SK-N-SH treated with all-trans-retinoic acid at 6 μM for 48 hours (cell line): ENCODE measurements around the gene TMPO.

Source experiments
- CREB5 ChIP-seq: fragments of 250-450 bp; sonication (Bioruptor Pico); IDR thresholded peaks from 2 replicates; pipeline ENCODE4 v1.5.1; 2020; ENCODE audit warnings: low read depth, mild to moderate bottlenecking, moderate library complexity
- ESRRG ChIP-seq: fragments of 250-450 bp; sonication (Bioruptor Pico); IDR thresholded peaks from 2 replicates; pipeline ENCODE4 v1.6.1; 2021; ENCODE audit warnings: mild to moderate bottlenecking
- ZFP3 ChIP-seq: fragments of 250-450 bp; sonication (Bioruptor Pico); IDR thresholded peaks from 2 replicates; pipeline ENCODE4 v1.5.0; 2020; ENCODE audit warnings: mild to moderate bottlenecking, moderate library complexity
- ZNF70 ChIP-seq: fragments of 450-650 bp; formaldehyde crosslinking; IDR thresholded peaks from 2 replicates; pipeline ENCODE4 v1.5.0; 2020; ENCODE audit warnings: mild to moderate bottlenecking, moderate library complexity

GRCh38 chr12:98490501-98491453 lies 24.6 kb upstream of the TMPO start:
- TF ChIP-seq CREB5 (CRISPR knock-in tag) (no peak), ESRRG (CRISPR knock-in tag) (no peak), ZNF70 (no peak), ZFP3 (CRISPR knock-in tag) (no peak; the same call in 1 of the 2 replicates)
